Right lobe of liver (tissue), 6 donors: ENCODE data around the gene TGM3. TPM values are rescaled to one million over a fixed set of nuclear protein-coding genes. Genes with fewer than 3 reads are reported as not detected.
A peak's percentile ranks its signal among the peaks of the same experiment; 100 is the strongest.

Source experiments
- ATAC-seq, 4 donors: fragments of 200-7000 bp; cut with Tn5 transposase; one replicate each; pipeline ENCODE4 v1.9.1; 2020; ENCODE audit warnings: mild to moderate bottlenecking in 4 of 4, moderate library complexity in 4 of 4
- DNase-seq, 3 donors: peaks; one replicate each; pipeline ENCODE4 v3.0.0-alpha.2; 2020
- H3K27ac ChIP-seq, 3 donors: fragments of 200-600 bp; one replicate each; pipeline ENCODE4 v1.8.0; 2022
- H3K27me3 ChIP-seq, 2 donors: fragments of 200-600 bp; one replicate each; pipeline ENCODE4 v1.8.0; 2022
- H3K36me3 ChIP-seq, 4 donors: fragments of 200-600 bp; sonication (generic) in 1 of 4; one replicate each; pipeline versions ENCODE4 v1.5.1 to v1.8.0; 2017 to 2022; ENCODE audit warnings: control low read depth in 1 of 4
- H3K4me1 ChIP-seq, 4 donors: fragments of 200-600 bp; sonication (generic) in 1 of 4; one replicate each; pipeline versions ENCODE4 v1.5.1 to v1.8.0; 2017 to 2022; ENCODE audit warnings: control low read depth in 1 of 4
- H3K4me3 ChIP-seq, 3 donors: fragments of 200-600 bp; one replicate each; pipeline ENCODE4 v1.8.0; 2022
- H3K9me3 ChIP-seq, 4 donors: fragments of 200-600 bp; sonication (generic) in 1 of 4; one replicate each; pipeline versions ENCODE4 v1.5.1 to v1.8.0; 2017 to 2022; ENCODE audit warnings: control low read depth in 1 of 4
- POLR2A ChIP-seq: fragments of 450-650 bp; IDR thresholded peaks from one replicate; pipeline ENCODE4 v1.6.1; 2017; ENCODE audit warnings: antibody characterized with exemption, mild to moderate bottlenecking
- WGBS: methylation state at CpG from one replicate; pipeline ENCODE4 v1.1.6; 2018; ENCODE audit warnings: low coverage, low lambda C conversion rate; ENCODE audit not compliant: insufficient coverage; ENCODE audit errors: missing lambda C conversion rate; 5-methylcytosine and 5-hydroxymethylcytosine counted together
- intact Hi-C, 2 donors: fragments of 100-400 bp; cut with DNase I; formaldehyde crosslinking; loops; one replicate each; pipeline versions ENCODE4 v1.11.2 to v1.14.1; 2022
- total RNA-seq, 6 experiments: library from RNA; depleted of rRNA in 2 of 6; stranded (reverse); fragments of >200 nt in 2 of 6; fragmentation: NEBNext Ultra II Directional in 3 of 6; extraction: Animal tissue kit (Norgen Biotek cat#: 25700) in 3 of 6; gene quantifications; one replicate each; pipeline versions ENCODE4 v1.1.0 to v1.2.4, GENCODE V29; 2016 to 2023
- TF ChIP-seq, protein P1 (sequence below), 4 donors: fragments of 200-600 bp in 3 of 4; fragments of 450-650 bp in 1 of 4; IDR thresholded peaks; one replicate each; pipeline versions ENCODE4 v1.5.1 to v1.8.0; 2016 to 2022; ENCODE audit warnings: antibody characterized with exemption in 4 of 4, mild to moderate bottlenecking in 2 of 4
- donor health status: DM: no; HTN: yes; CAD: no.
- donor health status: DM: no; HTN: no; CAD: no.
- donor health status: DM: no; HTN: no; CAD: no.
- donor health status: DM: no; HTN: yes; CAD: no.
- donor health status: DM: no; HTN: yes; CAD: no.

Gene TGM3
- total RNA-seq, 6 experiments from 2014 or later = 0.15 to 3.0 (median 0.30) TPM; not detected in 2

DNA sequence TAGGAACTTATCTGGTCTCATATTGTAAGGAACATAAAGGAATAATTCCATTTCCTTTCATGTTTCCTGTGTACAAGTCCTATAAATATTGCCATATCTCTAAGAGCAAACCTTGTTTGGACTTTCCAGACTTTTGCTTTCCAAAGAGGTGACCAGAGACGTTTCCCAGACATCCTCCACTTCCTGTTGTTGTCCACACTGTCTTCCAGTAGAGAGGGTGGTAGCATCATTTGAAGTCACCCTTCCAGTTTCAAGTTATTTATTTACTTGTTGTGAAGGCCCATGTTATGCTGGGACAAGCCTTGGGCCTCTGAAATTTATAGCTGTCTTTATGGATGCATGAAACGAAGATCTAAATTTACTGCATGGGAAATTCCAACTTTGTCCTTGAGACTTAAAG lies 10.6 kb upstream of the TGM3 start:
- H3K36me3 ChIP-seq = no peaks in the 10 kb centered on the region
- DNase-seq = no peak
- no peak for ATAC-seq

DNA sequence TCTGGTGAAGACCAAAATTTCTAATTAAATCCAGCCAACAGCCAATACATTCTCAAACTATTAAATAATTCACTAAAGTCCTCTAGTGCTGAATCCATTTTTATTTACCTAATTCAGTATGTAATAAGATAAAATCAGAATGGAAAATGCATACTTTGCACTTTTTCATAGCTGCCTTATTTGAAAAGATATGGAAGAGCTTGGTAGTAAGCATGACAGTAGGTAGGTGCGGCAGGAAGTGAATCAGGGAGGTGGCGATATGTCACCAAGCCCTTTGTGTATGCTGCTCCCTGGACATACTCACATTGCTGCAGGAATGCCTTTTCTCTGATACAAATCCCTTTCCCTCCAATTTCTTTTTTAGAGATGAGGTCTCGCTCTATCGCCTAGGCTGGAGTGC lies 10.2 kb upstream of the TGM3 start:
- Histone ChIP-seq H3K4me1 (peaks cover 0 to 8% (median 2%) of the 10 kb centered on the region in 4 donors), H3K36me3 (no peaks in the 10 kb centered on the region), H3K9me3 (no peaks in the 10 kb centered on the region), H3K27me3 (no peaks in the 10 kb centered on the region), H3K27ac (no peak overlapping the region), H3K4me3 (no peak overlapping the region)
- intact Hi-C loops = no loop called here
- no peak for TF ChIP-seq POLR2A
- TF ChIP-seq, protein P1, sequence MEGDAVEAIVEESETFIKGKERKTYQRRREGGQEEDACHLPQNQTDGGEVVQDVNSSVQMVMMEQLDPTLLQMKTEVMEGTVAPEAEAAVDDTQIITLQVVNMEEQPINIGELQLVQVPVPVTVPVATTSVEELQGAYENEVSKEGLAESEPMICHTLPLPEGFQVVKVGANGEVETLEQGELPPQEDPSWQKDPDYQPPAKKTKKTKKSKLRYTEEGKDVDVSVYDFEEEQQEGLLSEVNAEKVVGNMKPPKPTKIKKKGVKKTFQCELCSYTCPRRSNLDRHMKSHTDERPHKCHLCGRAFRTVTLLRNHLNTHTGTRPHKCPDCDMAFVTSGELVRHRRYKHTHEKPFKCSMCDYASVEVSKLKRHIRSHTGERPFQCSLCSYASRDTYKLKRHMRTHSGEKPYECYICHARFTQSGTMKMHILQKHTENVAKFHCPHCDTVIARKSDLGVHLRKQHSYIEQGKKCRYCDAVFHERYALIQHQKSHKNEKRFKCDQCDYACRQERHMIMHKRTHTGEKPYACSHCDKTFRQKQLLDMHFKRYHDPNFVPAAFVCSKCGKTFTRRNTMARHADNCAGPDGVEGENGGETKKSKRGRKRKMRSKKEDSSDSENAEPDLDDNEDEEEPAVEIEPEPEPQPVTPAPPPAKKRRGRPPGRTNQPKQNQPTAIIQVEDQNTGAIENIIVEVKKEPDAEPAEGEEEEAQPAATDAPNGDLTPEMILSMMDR (IDR thresholded peaks at IDR 0.05) = no peak
- no peak for ATAC-seq
- WGBS = 98% methylated on average over 4 of the region's 4 CpGs
- DNase-seq = no peak

More for the DNA sequence above, 10.6 kb upstream of the TGM3 start:
- H3K27me3 ChIP-seq = no peaks in the 10 kb centered on the region
- TF ChIP-seq, protein P1 (IDR thresholded peaks at IDR 0.05) = no peak
- no peak for TF ChIP-seq POLR2A
- peaks cover 0 to 8% (median 2%) of the 10 kb centered on the region in 4 donors for H3K4me1 ChIP-seq
- WGBS = 56% methylated on average over 2 of the region's 2 CpGs
- H3K27ac ChIP-seq = no peak overlapping the region
- H3K9me3 ChIP-seq = no peaks in the 10 kb centered on the region
- intact Hi-C loops = no loop called here
- no peak overlapping the region for H3K4me3 ChIP-seq

DNA sequence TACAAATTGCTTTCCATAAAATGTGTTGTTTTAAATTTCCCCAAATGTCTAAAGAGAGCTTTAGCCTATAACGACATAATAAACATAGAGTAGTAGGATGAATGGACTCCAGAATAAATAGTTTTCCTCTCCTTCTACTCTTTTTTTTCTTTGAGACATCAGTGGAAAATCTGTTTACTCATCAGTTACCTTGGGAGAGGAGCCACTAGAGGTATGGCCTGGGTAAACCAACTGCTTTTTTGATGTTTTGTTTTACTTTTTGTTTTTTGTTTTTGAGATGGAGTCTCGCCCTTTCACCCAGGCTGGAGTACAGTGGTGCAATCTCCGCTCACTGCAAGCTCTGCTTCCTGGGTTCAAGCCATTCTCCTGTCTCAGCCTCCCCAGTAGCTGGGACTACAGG lies 8.3 kb upstream of the TGM3 start:
- Histone ChIP-seq H3K36me3 (no peaks in the 10 kb centered on the region), H3K27ac (no peak overlapping the region), H3K27me3 (no peaks in the 10 kb centered on the region), H3K4me1 (peaks cover 0 to 8% (median 0%) of the 10 kb centered on the region in 4 donors), H3K9me3 (no peaks in the 10 kb centered on the region), H3K4me3 (no peak overlapping the region)
- no peak for ATAC-seq
- no peak for TF ChIP-seq POLR2A
- TF ChIP-seq, protein P1 (IDR thresholded peaks at IDR 0.05) = no peak
- 98% methylated on average over 3 of the region's 3 CpGs for WGBS
- intact Hi-C loops = no loop called here
- no peak for DNase-seq

DNA sequence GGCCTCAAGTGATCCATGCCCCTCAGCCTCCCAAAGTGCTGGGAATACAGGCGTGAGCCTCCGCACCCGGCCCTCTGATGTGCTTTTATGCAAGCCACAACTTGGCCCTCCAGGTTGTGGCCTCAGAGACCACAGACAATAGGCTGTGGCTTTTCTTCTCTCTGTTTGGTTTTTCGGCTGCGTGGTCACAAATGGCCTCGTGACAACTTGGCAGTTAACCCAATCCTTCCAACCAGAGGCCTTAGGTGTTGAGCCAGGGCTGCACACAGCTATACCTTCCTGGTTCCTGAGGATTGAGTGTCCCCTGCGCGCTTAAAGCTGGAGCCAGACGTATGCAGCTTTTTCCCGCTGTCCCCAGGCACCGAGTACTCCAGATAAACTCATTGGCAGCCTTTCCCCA lies 6.3 kb upstream of the TGM3 start:
- H3K27me3 ChIP-seq = no peaks in the 10 kb centered on the region
- no peaks in the 10 kb centered on the region for H3K9me3 ChIP-seq
- ATAC-seq (peak; percentile 41 to 65 (median 51)), DNase-seq (peak in 1 of 3 donors; percentile 43)
- intact Hi-C loops = no loop called here
- WGBS = 50% methylated on average over 8 of the region's 11 CpGs
- H3K4me1 ChIP-seq = peaks cover 0 to 8% (median 0%) of the 10 kb centered on the region in 4 donors
- H3K36me3 ChIP-seq = no peaks in the 10 kb centered on the region
- TF ChIP-seq, protein P1 (IDR thresholded peaks at IDR 0.05) = no peak
- no peak for TF ChIP-seq POLR2A
- no peak overlapping the region for H3K4me3 ChIP-seq
- peak overlapping the region in 2 of 3 donors; percentile 47 to 48 for H3K27ac ChIP-seq

DNA sequence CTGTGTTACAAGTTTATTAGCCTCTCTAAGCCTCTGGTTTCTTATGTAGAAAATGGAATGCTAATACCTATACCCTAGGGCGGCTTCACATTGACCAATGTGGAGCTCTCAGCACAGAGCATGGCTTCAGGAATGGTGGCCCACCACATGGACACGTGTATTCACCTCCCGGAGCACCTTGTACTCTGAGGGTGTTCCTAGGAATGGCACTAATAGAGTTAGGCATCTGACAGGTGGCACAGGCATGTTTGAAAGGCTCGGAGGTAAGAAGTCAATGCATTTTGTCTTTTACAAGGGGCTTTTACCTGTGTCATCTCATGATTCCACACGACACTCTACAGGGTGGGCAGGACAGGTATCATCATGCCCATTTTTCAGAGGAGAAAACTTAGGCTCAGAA lies 5.3 kb upstream of the TGM3 start:
- 86% methylated on average over 4 of the region's 5 CpGs for WGBS
- Histone ChIP-seq H3K4me3 (no peak overlapping the region), H3K9me3 (no peaks in the 10 kb centered on the region), H3K4me1 (peaks cover 0 to 6% (median 0%) of the 10 kb centered on the region in 4 donors), H3K27ac (no peak overlapping the region), H3K27me3 (no peaks in the 10 kb centered on the region), H3K36me3 (no peaks in the 10 kb centered on the region)
- TF ChIP-seq, protein P1 (IDR thresholded peaks at IDR 0.05) = no peak
- TF ChIP-seq POLR2A = no peak
- DNase-seq (no peak), ATAC-seq (no peak)
- intact Hi-C loops = no loop called here
